MM.1S (cell line): Measurements from ENCODE around the gene PRKCH.

Experiments
- DNase-seq: peaks from one replicate; pipeline ENCODE4 v3.0.0-alpha.2; 2015
- H2AFZ ChIP-seq: fragments of 300-600 bp; sonication (generic); 2 replicates; pipeline ENCODE4 v1.6.0; 2016; ENCODE audit warnings: antibody characterized with exemption, low read length
- H3F3A ChIP-seq: fragments of 300-600 bp; sonication (generic); 2 replicates; pipeline ENCODE4 v1.6.1; 2016; ENCODE audit warnings: mild to moderate bottlenecking, antibody characterized with exemption, low read length, moderate library complexity, mixed read lengths; ENCODE audit not compliant: insufficient read depth
- H3K27ac ChIP-seq: fragments of 300-600 bp; sonication (generic); 2 replicates; pipeline ENCODE4 v1.5.1; 2016; ENCODE audit warnings: mild to moderate bottlenecking, low read length
- H3K27me3 ChIP-seq: fragments of 300-600 bp; sonication (generic); replicated peaks from 2 replicates; pipeline ENCODE4 v1.6.0; 2016; ENCODE audit warnings: low read length; ENCODE audit not compliant: insufficient read depth
- H3K36me3 ChIP-seq: fragments of 300-600 bp; sonication (generic); replicated peaks from 2 replicates; pipeline ENCODE4 v1.6.1; 2016; ENCODE audit warnings: mild to moderate bottlenecking, low read length, mixed read lengths; ENCODE audit not compliant: insufficient read depth
- H3K4me1 ChIP-seq: fragments of 300-600 bp; sonication (generic); 2 replicates; pipeline ENCODE4 v1.6.1; 2016; ENCODE audit warnings: low read length, mixed read lengths
- H3K4me2 ChIP-seq: fragments of 300-600 bp; sonication (generic); 2 replicates; pipeline ENCODE4 v1.6.0; 2016; ENCODE audit warnings: low read depth, low read length
- H3K4me3 ChIP-seq: fragments of 300-600 bp; sonication (generic); 2 replicates; pipeline ENCODE4 v1.5.1; 2016; ENCODE audit warnings: low read length, mixed read lengths
- H3K79me2 ChIP-seq: fragments of 300-600 bp; sonication (generic); 2 replicates; pipeline ENCODE4 v1.6.1; 2016; ENCODE audit warnings: mixed run types, low read length, mixed read lengths
- H3K9ac ChIP-seq: fragments of 300-600 bp; sonication (generic); 2 replicates; pipeline ENCODE4 v1.6.1; 2016; ENCODE audit warnings: low read length, mixed read lengths
- H3K9me2 ChIP-seq: fragments of 300-600 bp; sonication (generic); replicated peaks from 2 replicates; pipeline ENCODE4 v1.6.1; 2016; ENCODE audit warnings: mild to moderate bottlenecking, low read length, mixed read lengths; ENCODE audit not compliant: insufficient read depth
- H3K9me3 ChIP-seq: fragments of 300-600 bp; sonication (generic); replicated peaks from 2 replicates; pipeline ENCODE4 v1.6.1; 2016; ENCODE audit warnings: mild to moderate bottlenecking, low read length, mixed read lengths; ENCODE audit not compliant: insufficient read depth
- H4K20me1 ChIP-seq: fragments of 300-600 bp; sonication (generic); 2 replicates; pipeline ENCODE4 v1.6.1; 2016; ENCODE audit warnings: mild to moderate bottlenecking, low read length, moderate library complexity, mixed read lengths; ENCODE audit not compliant: insufficient read depth
- EZH2 ChIP-seq: fragments of 300-600 bp; sonication (generic); optimal IDR thresholded peaks from 2 replicates; pipeline ENCODE3; 2017; ENCODE audit warnings: low read depth, mild to moderate bottlenecking, antibody characterized with exemption, low read length, mixed read lengths
- EZH2phosphoT487 ChIP-seq: fragments of 300-600 bp; sonication (generic); IDR thresholded peaks from 2 replicates; pipeline ENCODE4 v1.6.1; 2018; ENCODE audit warnings: antibody characterized with exemption, low read length
- TF ChIP-seq, protein P1 (sequence below): fragments of 300-600 bp; sonication (generic); IDR thresholded peaks from 2 replicates; pipeline ENCODE4 v1.5.1; 2016; ENCODE audit warnings: antibody characterized with exemption, low read length, mixed read lengths

The PRKCH gene

DNA sequence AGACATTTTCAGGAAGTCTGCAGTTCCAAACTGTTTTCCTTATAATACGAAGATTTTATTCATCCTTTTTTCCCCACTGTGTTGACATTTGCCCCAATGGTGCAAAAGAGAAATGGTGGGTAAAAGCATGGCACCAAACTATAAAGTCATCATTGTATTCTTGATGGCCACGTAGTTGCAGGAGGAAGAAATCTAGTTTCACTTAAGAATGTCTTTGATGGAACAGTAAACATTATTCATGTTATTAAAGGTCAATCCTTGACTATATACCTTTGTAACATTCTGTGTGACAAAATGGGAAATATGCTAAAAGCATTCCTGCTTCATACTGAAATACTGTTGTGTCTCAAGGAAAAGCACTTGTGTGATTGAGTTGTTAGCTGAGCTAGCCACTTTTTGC, 80.1 kb downstream of the PRKCH start:
- no peaks in the 10 kb centered on the region for H3K9me3 ChIP-seq
- H3K79me2 ChIP-seq = no peaks in the 10 kb centered on the region
- H3K4me3 ChIP-seq = no peak overlapping the region
- H3K4me2 ChIP-seq = no peak overlapping the region
- no peaks in the 10 kb centered on the region for H3K27me3 ChIP-seq
- no peaks in the 10 kb centered on the region for H3K9me2 ChIP-seq
- H3K27ac ChIP-seq = no peak overlapping the region
- TF ChIP-seq EZH2phosphoT487 = no peak
- TF ChIP-seq EZH2 = no peak
- TF ChIP-seq, protein P1, sequence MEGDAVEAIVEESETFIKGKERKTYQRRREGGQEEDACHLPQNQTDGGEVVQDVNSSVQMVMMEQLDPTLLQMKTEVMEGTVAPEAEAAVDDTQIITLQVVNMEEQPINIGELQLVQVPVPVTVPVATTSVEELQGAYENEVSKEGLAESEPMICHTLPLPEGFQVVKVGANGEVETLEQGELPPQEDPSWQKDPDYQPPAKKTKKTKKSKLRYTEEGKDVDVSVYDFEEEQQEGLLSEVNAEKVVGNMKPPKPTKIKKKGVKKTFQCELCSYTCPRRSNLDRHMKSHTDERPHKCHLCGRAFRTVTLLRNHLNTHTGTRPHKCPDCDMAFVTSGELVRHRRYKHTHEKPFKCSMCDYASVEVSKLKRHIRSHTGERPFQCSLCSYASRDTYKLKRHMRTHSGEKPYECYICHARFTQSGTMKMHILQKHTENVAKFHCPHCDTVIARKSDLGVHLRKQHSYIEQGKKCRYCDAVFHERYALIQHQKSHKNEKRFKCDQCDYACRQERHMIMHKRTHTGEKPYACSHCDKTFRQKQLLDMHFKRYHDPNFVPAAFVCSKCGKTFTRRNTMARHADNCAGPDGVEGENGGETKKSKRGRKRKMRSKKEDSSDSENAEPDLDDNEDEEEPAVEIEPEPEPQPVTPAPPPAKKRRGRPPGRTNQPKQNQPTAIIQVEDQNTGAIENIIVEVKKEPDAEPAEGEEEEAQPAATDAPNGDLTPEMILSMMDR = no peak
- H3K36me3 ChIP-seq = no peaks in the 10 kb centered on the region
- H3K4me1 ChIP-seq = no peaks in the 10 kb centered on the region
- H3K9ac ChIP-seq = no peak overlapping the region
- H4K20me1 ChIP-seq = no peaks in the 10 kb centered on the region
- DNase-seq = no peak
- H2AFZ ChIP-seq = no peak overlapping the region
- no peaks in the 10 kb centered on the region for H3F3A ChIP-seq

DNA sequence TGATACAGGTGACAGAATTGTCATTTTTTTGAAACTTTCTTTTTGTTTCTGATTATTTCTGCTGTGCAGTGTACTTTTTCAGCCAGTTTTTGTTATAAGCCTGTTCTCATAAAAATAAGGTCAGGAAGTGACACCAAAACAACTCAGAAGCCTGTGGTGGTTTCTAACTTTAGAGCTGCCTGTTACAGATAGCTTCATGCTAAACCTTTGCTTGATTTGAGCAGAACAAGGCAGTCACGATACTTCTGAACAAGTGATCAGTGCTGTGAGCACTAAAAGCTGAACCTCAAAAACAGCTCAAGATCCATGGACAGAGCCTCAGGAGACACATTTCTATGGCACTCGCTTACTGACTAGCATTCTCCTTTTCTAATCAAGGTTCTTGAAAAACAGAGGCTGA, 82.0 kb downstream of the PRKCH start:
- peak; percentile 6 for DNase-seq
- TF ChIP-seq EZH2 = no peak
- no peak for TF ChIP-seq EZH2phosphoT487
- TF ChIP-seq, protein P1 = no peak
- H3F3A ChIP-seq = no peaks in the 10 kb centered on the region
- H3K27ac ChIP-seq = no peak overlapping the region
- no peaks in the 10 kb centered on the region for H3K4me1 ChIP-seq
- H3K27me3 ChIP-seq = no peaks in the 10 kb centered on the region
- H3K4me3 ChIP-seq = no peak overlapping the region
- no peaks in the 10 kb centered on the region for H4K20me1 ChIP-seq
- H3K9me2 ChIP-seq = no peaks in the 10 kb centered on the region
- no peak overlapping the region for H3K9ac ChIP-seq
- no peaks in the 10 kb centered on the region for H3K79me2 ChIP-seq
- H2AFZ ChIP-seq = no peak overlapping the region
- no peak overlapping the region for H3K4me2 ChIP-seq
- no peaks in the 10 kb centered on the region for H3K9me3 ChIP-seq
- H3K36me3 ChIP-seq = no peaks in the 10 kb centered on the region

DNA sequence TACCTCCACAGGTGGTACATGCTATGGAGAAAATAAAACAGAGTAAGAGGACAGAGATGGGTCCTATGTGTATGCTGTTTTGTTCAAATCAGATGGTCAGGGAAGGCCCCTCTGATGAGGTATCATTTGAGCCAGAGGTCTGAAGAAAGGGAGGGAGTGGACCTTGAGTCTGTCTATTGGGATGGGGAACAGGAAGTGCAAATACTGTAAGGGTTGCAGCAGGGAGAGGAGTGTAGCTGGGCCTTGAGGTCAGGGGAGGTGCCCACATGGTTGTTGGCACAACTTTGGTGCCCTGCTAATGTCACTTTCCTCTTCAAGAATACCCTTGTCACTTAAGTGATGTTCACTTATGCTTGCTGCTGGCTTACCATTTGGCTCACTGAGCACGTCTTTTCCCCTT, 83.3 kb downstream of the PRKCH start:
- Histone ChIP-seq H2AFZ (no peak overlapping the region), H3K36me3 (no peaks in the 10 kb centered on the region), H3K4me2 (no peak overlapping the region)

DNA sequence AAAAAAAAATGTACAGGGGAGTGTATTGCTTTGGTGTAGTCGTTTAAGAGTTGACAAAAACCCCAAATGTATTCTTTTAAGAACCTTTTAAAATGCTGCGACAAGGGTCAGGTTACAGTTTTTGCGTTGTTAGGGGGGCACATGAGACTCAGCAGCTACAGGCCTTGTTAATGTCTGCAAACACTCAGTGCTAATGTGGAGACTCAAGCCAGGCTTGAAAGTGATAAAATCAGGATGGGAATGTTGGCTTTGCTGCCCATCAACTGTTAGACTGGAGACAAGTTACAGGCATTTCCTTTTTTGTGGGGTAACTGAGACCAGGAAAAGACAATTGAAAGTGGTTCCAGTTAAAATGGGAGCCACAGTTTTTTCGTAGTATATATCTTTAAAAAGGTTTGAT, 84.8 kb downstream of the PRKCH start:
- H3K9me2 ChIP-seq = no peaks in the 10 kb centered on the region
- no peak for DNase-seq
- H3K27ac ChIP-seq = no peak overlapping the region
- H2AFZ ChIP-seq = no peak overlapping the region
- no peaks in the 10 kb centered on the region for H3F3A ChIP-seq
- no peak overlapping the region for H3K4me2 ChIP-seq
- no peaks in the 10 kb centered on the region for H3K4me1 ChIP-seq
- no peaks in the 10 kb centered on the region for H3K27me3 ChIP-seq
- no peak overlapping the region for H3K9ac ChIP-seq
- no peak overlapping the region for H3K4me3 ChIP-seq
- no peaks in the 10 kb centered on the region for H3K9me3 ChIP-seq
- no peaks in the 10 kb centered on the region for H3K79me2 ChIP-seq
- TF ChIP-seq EZH2phosphoT487 (no peak), EZH2 (no peak)
- TF ChIP-seq, protein P1 = no peak
- no peaks in the 10 kb centered on the region for H3K36me3 ChIP-seq
- no peaks in the 10 kb centered on the region for H4K20me1 ChIP-seq

More for the DNA sequence above, 83.3 kb downstream of the PRKCH start:
- Histone ChIP-seq H3K9me3 (no peaks in the 10 kb centered on the region), H3K4me3 (no peak overlapping the region), H3K9me2 (no peaks in the 10 kb centered on the region), H3K9ac (no peak overlapping the region), H4K20me1 (no peaks in the 10 kb centered on the region), H3K27me3 (no peaks in the 10 kb centered on the region), H3K79me2 (no peaks in the 10 kb centered on the region), H3F3A (no peaks in the 10 kb centered on the region), H3K4me1 (no peaks in the 10 kb centered on the region), H3K27ac (no peak overlapping the region)
- no peak for TF ChIP-seq EZH2
- DNase-seq = no peak
